ENCODE data around the gene ADAM19.

DNA sequence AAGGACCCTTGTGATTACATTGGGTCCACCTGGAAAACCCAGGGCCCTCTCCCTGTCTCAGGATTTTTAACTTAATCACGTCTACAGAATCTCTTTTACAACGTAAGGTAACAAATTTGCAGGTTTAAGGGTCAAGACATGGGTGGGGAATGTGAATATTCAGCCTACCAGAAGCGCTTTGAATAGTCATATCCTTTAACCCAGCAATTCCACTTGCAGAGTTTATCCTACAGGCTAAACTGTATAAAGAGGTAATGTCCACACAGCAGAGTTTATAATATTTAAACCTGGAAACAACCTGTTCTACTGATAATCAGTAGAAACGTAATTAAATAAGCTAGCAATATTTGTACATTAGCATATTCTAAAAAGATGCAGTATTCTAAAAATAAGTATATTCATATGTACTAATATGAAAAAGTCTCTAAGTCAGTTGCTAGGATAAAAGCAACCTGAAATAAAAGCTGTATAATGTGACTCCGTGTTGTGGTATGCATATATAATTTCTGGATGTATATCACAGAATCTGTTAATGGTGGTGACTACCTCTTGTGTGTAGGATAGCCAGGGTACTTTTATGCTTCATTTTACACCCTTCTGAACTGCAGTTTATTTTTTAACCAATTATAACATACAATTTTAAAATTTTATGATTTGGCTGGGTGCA, 129.7 kb downstream of the ADAM19 start:
- TF ChIP-seq POLR2A (IDR thresholded peaks at IDR 0.05; ENCODE audit: low read depth, low read length): no peak
- TF ChIP-seq POLR2AphosphoS5 (IDR thresholded peaks at IDR 0.05; ENCODE audit: low read depth, low read length): no peak

Data from GM12891 (cell line).